Endothelial cell of umbilical vein (primary cell): ENCODE measurements around the gene USHBP1. TPM values are rescaled to one million over a fixed set of nuclear protein-coding genes. Genes with fewer than 3 reads are reported as not detected.
A peak's percentile ranks its signal among the peaks of the same experiment; 100 is the strongest.

ENCODE experiments used
- BruUV-seq: library from RNA; stranded (reverse); fragments of 400-500 nt; replicated peaks from 2 replicates; lab custom pipeline; 2021; lab: Mats Ljungman, UMichigan
- CTCF ChIA-PET: fragments of 300-600, 350-600 bp; sonication (Branson Sonifier 250); formaldehyde crosslinking; loops from one replicate; lab custom pipeline; 2021; ENCODE audit warnings: antibody characterized with exemption, inconsistent platforms; lab: Charles Lee
- POLR2A ChIA-PET: fragments of 300-600, 350-600 bp; sonication (Branson Sonifier 250); formaldehyde crosslinking; loops from one replicate; lab custom pipeline; 2021; ENCODE audit warnings: antibody characterized with exemption, inconsistent platforms; lab: Charles Lee
- DNase-seq: peaks from one replicate; pipeline ENCODE4 v3.0.0-alpha.2; 2011; ENCODE audit warnings: low read depth, low spot score
- FAIRE-seq: peaks from 2 replicates; lab custom pipeline; 2011; peaks lifted over from hg19 to GRCh38; lab: Jason Lieb, UNC
- H2AFZ ChIP-seq: 2 replicates; pipeline ENCODE4 v1.6.0; 2012; ENCODE audit warnings: low read depth, low read length, control low read depth, inconsistent platforms
- H3K27ac ChIP-seq: 2 replicates; pipeline ENCODE4 v1.5.1; 2011; ENCODE audit warnings: low read depth, mild to moderate bottlenecking, control low read depth, low read length, moderate library complexity; ENCODE audit not compliant: insufficient read depth
- H3K27me3 ChIP-seq, 2 experiments: 2 replicates each; pipeline versions ENCODE4 v1.6.0 to v1.6.1; 2011; ENCODE audit warnings: low read length in 2 of 2, mixed read lengths in 1 of 2; ENCODE audit not compliant: control insufficient read depth in 2 of 2, insufficient read depth in 2 of 2
- H3K36me3 ChIP-seq, 2 experiments: 2 replicates in 1 of 2; 3 replicates in 1 of 2; pipeline ENCODE4 v1.5.1; 2011; ENCODE audit warnings: low read length in 2 of 2, mild to moderate bottlenecking in 1 of 2, moderate library complexity in 1 of 2; ENCODE audit not compliant: control insufficient read depth in 2 of 2, insufficient read depth in 2 of 2; ENCODE audit errors: extremely low read depth in 1 of 2
- H3K4me1 ChIP-seq: 3 replicates; pipeline ENCODE4 v1.5.1; 2011; ENCODE audit warnings: mild to moderate bottlenecking, low read length; ENCODE audit not compliant: control insufficient read depth, insufficient read depth; ENCODE audit errors: extremely low read depth
- H3K4me2 ChIP-seq: 2 replicates; pipeline ENCODE4 v1.6.1; 2011; ENCODE audit warnings: low read length, control low read depth, mixed read lengths; ENCODE audit not compliant: insufficient read depth
- H3K4me3 ChIP-seq, 3 experiments: fragments of 200-600 bp in 1 of 3; sonication (generic), shearing (Covaris generic) in 1 of 3; replicated peaks in 1 of 3; 2 replicates each; pipeline ENCODE4 v1.5.1; 2011 to 2016; ENCODE audit warnings: control low read depth in 3 of 3, low read length in 3 of 3, mild to moderate bottlenecking in 2 of 3, inconsistent platforms in 1 of 3, low read depth in 1 of 3, moderate library complexity in 1 of 3; ENCODE audit not compliant: insufficient read depth in 1 of 3
- H3K79me2 ChIP-seq: 2 replicates; pipeline ENCODE4 v1.6.0; 2012; ENCODE audit warnings: low read length, inconsistent platforms; ENCODE audit not compliant: control insufficient read depth, insufficient read depth
- H3K9ac ChIP-seq: replicated peaks from 2 replicates; pipeline ENCODE3; 2011; ENCODE audit warnings: low read length, control low read depth; ENCODE audit not compliant: insufficient read depth; ENCODE audit errors: extremely low read depth
- H3K9me1 ChIP-seq: replicated peaks from 3 replicates; pipeline ENCODE4 v1.6.0; 2011; ENCODE audit warnings: mild to moderate bottlenecking, low read length; ENCODE audit not compliant: control insufficient read depth, insufficient read depth; ENCODE audit errors: extremely low read depth
- H3K9me3 ChIP-seq: replicated peaks from 2 replicates; pipeline ENCODE4 v1.5.1; 2012; ENCODE audit warnings: low read length, inconsistent platforms; ENCODE audit not compliant: control insufficient read depth, insufficient read depth
- H4K20me1 ChIP-seq: replicated peaks from 2 replicates; pipeline ENCODE3; 2011; ENCODE audit warnings: mild to moderate bottlenecking, low read length; ENCODE audit not compliant: control insufficient read depth, insufficient read depth; ENCODE audit errors: extremely low read depth
- EZH2 ChIP-seq: IDR thresholded peaks from 2 replicates; pipeline ENCODE4 v1.6.1; 2012; ENCODE audit warnings: borderline replicate concordance, low read depth, mild to moderate bottlenecking, moderate library complexity, low read length, inconsistent platforms; ENCODE audit not compliant: severe bottlenecking
- GATA2 ChIP-seq: IDR thresholded peaks from 2 replicates; pipeline ENCODE4 v1.7.0; 2011; ENCODE audit warnings: low read depth, mild to moderate bottlenecking, moderate library complexity, mixed read lengths, low read length; ENCODE audit not compliant: insufficient read length, insufficient read depth
- JUN ChIP-seq: IDR thresholded peaks from 2 replicates; pipeline ENCODE4 v1.6.1; 2011; ENCODE audit warnings: borderline replicate concordance, low read depth; ENCODE audit not compliant: insufficient read length, insufficient read depth
- MYC ChIP-seq: IDR thresholded peaks from one replicate; pipeline ENCODE4 v1.6.1; 2011; ENCODE audit warnings: mild to moderate bottlenecking, low read depth, low read length
- POLR2A ChIP-seq: IDR thresholded peaks from 2 replicates; pipeline ENCODE4 v1.6.1; 2012; ENCODE audit warnings: low read depth, mild to moderate bottlenecking, control low read depth, low read length
- POLR2AphosphoS5 ChIP-seq: IDR thresholded peaks from 2 replicates; pipeline ENCODE4 v1.6.1; 2012; ENCODE audit warnings: low read depth, mild to moderate bottlenecking, control low read depth, low read length, moderate library complexity; ENCODE audit not compliant: insufficient read depth
- dilution Hi-C: fragments of 300-500 bp; cut with MboI; formaldehyde crosslinking; loops from one replicate; pipeline ENCODE4 v1.15.0; 2019; ENCODE audit warnings: low sequenced_read_pairs; ENCODE audit not compliant: extremely low pct_ligation_motif_present
- intact Hi-C: fragments of 100-400 bp; cut with micrococcal nuclease; formaldehyde crosslinking; loops from one replicate; pipeline ENCODE4 v1.10.0; 2022
- polyA plus RNA-seq, 4 experiments: library from polyadenylated mRNA; depleted of rRNA in 3 of 4; stranded (reverse) in 3 of 4; unstranded in 1 of 4; fragments of >200 nt; gene quantifications; 2 replicates each; pipeline versions ENCODE4 v1.2.1 to v1.2.3, GENCODE V29; 2011 to 2012; ENCODE audit warnings: missing spikeins in 1 of 4
- total RNA-seq: library from RNA; stranded (reverse); gene quantifications from 2 replicates; pipeline ENCODE4 v1.2.3, GENCODE V29; 2021

USHBP1 gene
- total and polyA plus RNA-seq, 2 donors (not counting 3 experiments of a cell fraction or from before 2014, with no cell fraction given): 14.8 to 20.4 TPM

- ChIA-PET CTCF (interaction anchor here (0.8 to 2.7 kb wide), 4 partner anchors 9 to 32 kb away, joined by 3 to 15 read pairs (median 6); partner anchors contain the start of gene ANKLE1), POLR2A (interaction anchor here (0.8 to 1.2 kb wide), 2 partner anchors 14 to 52 kb away, joined by 3 to 5 read pairs; partner anchors contain the start of genes ANKLE1 and USE1)
- H3K79me2 ChIP-seq: peaks cover 14% of the 10 kb centered on the region
- no peaks in the 10 kb centered on the region for H4K20me1 ChIP-seq
- peak within 1 kb of the TSS; percentile 87 for H3K9ac ChIP-seq
- no peaks in the 10 kb centered on the region for H3K9me3 ChIP-seq
- H3K4me1 ChIP-seq: peaks cover 18% of the 10 kb centered on the region
- dilution Hi-C loops: no loop called here
- DNase-seq (peak; percentile 99), FAIRE-seq (peak; percentile 99)
- H2AFZ ChIP-seq: peak within 1 kb of the TSS; percentile 41
- H3K27me3 ChIP-seq: no peaks in the 10 kb centered on the region
- peak within 1 kb of the TSS; percentile 56 for H3K27ac ChIP-seq
- H3K9me1 ChIP-seq: no peaks in the 10 kb centered on the region
- intact Hi-C loops: loop anchor here (1.0 to 2.0 kb wide), 4 partner anchors 15 to 370 kb away; partner anchors contain the start of gene OCEL1
- H3K4me3 ChIP-seq: peak within 1 kb of the TSS; percentile 95 to 99 (median 99)
- TF ChIP-seq POLR2AphosphoS5 (peak; percentile 89), MYC (no peak), EZH2 (peak; percentile 87), JUN (no peak), POLR2A (peak; percentile 82), GATA2 (no peak)
- peaks cover 6 to 11% of the 10 kb centered on the region in 2 experiments for H3K36me3 ChIP-seq
- TSS peak; percentile 84 for BruUV-seq
- peak within 1 kb of the TSS; percentile 95 for H3K4me2 ChIP-seq
Observed at GRCh38 chr19:17266975-17267788, 2.6 kb upstream of the USHBP1 start, which contains the start of gene BABAM1. Gene BABAM1 (plus strand): TSS chr19:17267443. CDS start chr19:17268807, 1,364 bp downstream.
